Astrocyte (in vitro differentiated cells and primary cell): ENCODE measurements around the gene VEGFA. TPM values are rescaled to one million over a fixed set of nuclear protein-coding genes. Genes with fewer than 3 reads are reported as not detected.
"Not testable (repeated sequence)": the region's sequence is repeated elsewhere in the genome, so short reads cannot be mapped to it uniquely, and the experiment has no call there.

Experiments
- DNase-seq: peaks from one replicate; pipeline ENCODE4 v3.0.0-alpha.2; 2010; ENCODE audit warnings: low read depth
- FAIRE-seq: peaks from 2 replicates; lab custom pipeline; 2011; peaks lifted over from hg19 to GRCh38; lab: Jason Lieb, UNC
- H2AFZ ChIP-seq: 2 replicates; pipeline ENCODE4 v1.6.0; 2012; ENCODE audit warnings: low read depth, low read length, inconsistent platforms
- H3K27ac ChIP-seq: 2 replicates; pipeline ENCODE4 v1.5.1; 2011; ENCODE audit warnings: low read depth, low read length, inconsistent platforms
- H3K27me3 ChIP-seq: 2 replicates; pipeline ENCODE4 v1.6.0; 2011; ENCODE audit warnings: low read length, inconsistent platforms; ENCODE audit not compliant: insufficient read depth
- H3K36me3 ChIP-seq: 2 replicates; pipeline ENCODE4 v1.5.1; 2011; ENCODE audit warnings: low read length, inconsistent platforms; ENCODE audit not compliant: insufficient read depth
- H3K4me1 ChIP-seq: 2 replicates; pipeline ENCODE4 v1.5.1; 2011; ENCODE audit warnings: low read length, inconsistent platforms; ENCODE audit not compliant: insufficient read depth
- H3K4me2 ChIP-seq: 2 replicates; pipeline ENCODE4 v1.6.0; 2012; ENCODE audit warnings: low read length, inconsistent platforms
- H3K4me3 ChIP-seq: 2 replicates; pipeline ENCODE4 v1.5.1; 2011; ENCODE audit warnings: low read depth, mild to moderate bottlenecking, low read length, inconsistent platforms; ENCODE audit not compliant: insufficient read depth
- H3K79me2 ChIP-seq: 2 replicates; pipeline ENCODE4 v1.6.0; 2012; ENCODE audit warnings: mild to moderate bottlenecking, low read length, inconsistent platforms; ENCODE audit not compliant: insufficient read depth
- H3K9ac ChIP-seq: 2 replicates; pipeline ENCODE4 v1.6.0; 2012; ENCODE audit warnings: mild to moderate bottlenecking, low read length, inconsistent platforms
- H3K9me3 ChIP-seq: 2 replicates; pipeline ENCODE4 v1.5.1; 2012; ENCODE audit warnings: low read depth, mild to moderate bottlenecking, low read length, inconsistent platforms; ENCODE audit not compliant: insufficient read depth
- H4K20me1 ChIP-seq: 2 replicates; pipeline ENCODE4 v1.6.0; 2012; ENCODE audit warnings: low read length, inconsistent platforms; ENCODE audit not compliant: insufficient read depth
- H3K27ac Mint-ChIP-seq: one replicate; pipeline ENCODE4 v1.8.0; 2021; ENCODE audit warnings: mild to moderate bottlenecking, mixed read lengths; ENCODE audit not compliant: unreplicated experiment
- H3K27me3 Mint-ChIP-seq: one replicate; pipeline ENCODE4 v1.8.0; 2021; ENCODE audit warnings: low read depth, mixed read lengths; ENCODE audit not compliant: unreplicated experiment
- H3K36me3 Mint-ChIP-seq: one replicate; pipeline ENCODE4 v1.8.0; 2021; ENCODE audit warnings: low read depth, mixed read lengths; ENCODE audit not compliant: unreplicated experiment
- H3K4me1 Mint-ChIP-seq: one replicate; pipeline ENCODE4 v1.8.0; 2021; ENCODE audit warnings: low read depth, mixed read lengths; ENCODE audit not compliant: unreplicated experiment
- H3K4me3 Mint-ChIP-seq: one replicate; pipeline ENCODE4 v1.8.0; 2021; ENCODE audit warnings: mild to moderate bottlenecking, moderate library complexity, mixed read lengths; ENCODE audit not compliant: unreplicated experiment
- H3K9me3 Mint-ChIP-seq: one replicate; pipeline ENCODE4 v1.8.0; 2021; ENCODE audit warnings: mild to moderate bottlenecking, mixed read lengths; ENCODE audit not compliant: unreplicated experiment
- EZH2 ChIP-seq: IDR thresholded peaks from 2 replicates; pipeline ENCODE4 v1.6.1; 2012; ENCODE audit warnings: mild to moderate bottlenecking, low read length, inconsistent platforms; ENCODE audit not compliant: insufficient read depth
- total RNA-seq: library from RNA; stranded (reverse); gene quantifications from 2 replicates; pipeline ENCODE4 v1.2.1, GENCODE V29; 2021
- TF ChIP-seq, protein P1 (sequence below): IDR thresholded peaks from 2 replicates; pipeline ENCODE4 v1.5.1; 2011; ENCODE audit warnings: low read depth, mild to moderate bottlenecking, inconsistent platforms, low read length, moderate library complexity; ENCODE audit not compliant: insufficient read depth

Gene VEGFA
- total RNA-seq, 1 donor from 2014 or later = 144 TPM

DNA sequence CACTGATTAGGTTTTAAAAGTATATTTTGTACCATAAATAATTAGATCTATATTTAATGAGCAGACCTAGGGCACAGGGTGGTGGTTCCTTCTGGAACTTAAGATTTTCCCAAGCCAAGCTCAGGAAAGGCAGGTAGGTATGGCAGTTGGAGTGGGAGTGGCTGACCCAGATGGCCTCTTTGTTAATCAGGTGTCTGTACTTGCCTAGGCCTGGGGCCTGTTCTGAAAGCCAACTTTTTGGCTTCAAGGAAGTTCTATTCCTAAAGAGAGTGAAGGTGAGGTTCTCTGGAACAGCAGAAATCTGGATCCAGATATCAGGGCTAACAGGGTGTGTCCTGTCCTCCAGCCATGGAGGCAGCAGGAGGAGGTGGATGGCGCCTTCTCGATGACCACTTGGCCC lies 44.9 kb downstream of the VEGFA start:
- Mint-ChIP-seq H3K36me3 (no peaks in the 10 kb centered on the region), H3K4me3 (no peak overlapping the region), H3K27ac (no peak overlapping the region), H3K27me3 (peaks cover 42% of the 10 kb centered on the region), H3K4me1 (no peaks in the 10 kb centered on the region), H3K9me3 (peaks cover 3% of the 10 kb centered on the region)
- DNase-seq = no peak
- TF ChIP-seq EZH2 = no peak
- TF ChIP-seq, protein P1, sequence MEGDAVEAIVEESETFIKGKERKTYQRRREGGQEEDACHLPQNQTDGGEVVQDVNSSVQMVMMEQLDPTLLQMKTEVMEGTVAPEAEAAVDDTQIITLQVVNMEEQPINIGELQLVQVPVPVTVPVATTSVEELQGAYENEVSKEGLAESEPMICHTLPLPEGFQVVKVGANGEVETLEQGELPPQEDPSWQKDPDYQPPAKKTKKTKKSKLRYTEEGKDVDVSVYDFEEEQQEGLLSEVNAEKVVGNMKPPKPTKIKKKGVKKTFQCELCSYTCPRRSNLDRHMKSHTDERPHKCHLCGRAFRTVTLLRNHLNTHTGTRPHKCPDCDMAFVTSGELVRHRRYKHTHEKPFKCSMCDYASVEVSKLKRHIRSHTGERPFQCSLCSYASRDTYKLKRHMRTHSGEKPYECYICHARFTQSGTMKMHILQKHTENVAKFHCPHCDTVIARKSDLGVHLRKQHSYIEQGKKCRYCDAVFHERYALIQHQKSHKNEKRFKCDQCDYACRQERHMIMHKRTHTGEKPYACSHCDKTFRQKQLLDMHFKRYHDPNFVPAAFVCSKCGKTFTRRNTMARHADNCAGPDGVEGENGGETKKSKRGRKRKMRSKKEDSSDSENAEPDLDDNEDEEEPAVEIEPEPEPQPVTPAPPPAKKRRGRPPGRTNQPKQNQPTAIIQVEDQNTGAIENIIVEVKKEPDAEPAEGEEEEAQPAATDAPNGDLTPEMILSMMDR = no peak
- no peaks in the 10 kb centered on the region for H3K79me2 ChIP-seq
- H3K36me3 ChIP-seq = no peaks in the 10 kb centered on the region
- H3K4me1 ChIP-seq = no peaks in the 10 kb centered on the region
- no peak overlapping the region for H3K4me3 ChIP-seq
- no peak overlapping the region for H3K4me2 ChIP-seq
- H4K20me1 ChIP-seq = no peaks in the 10 kb centered on the region
- peaks cover 8% of the 10 kb centered on the region for H3K27me3 ChIP-seq
- no peak overlapping the region for H3K27ac ChIP-seq
- FAIRE-seq = no peak
- H3K9ac ChIP-seq = no peak overlapping the region
- H2AFZ ChIP-seq = no peak overlapping the region
- H3K9me3 ChIP-seq = no peaks in the 10 kb centered on the region

DNA sequence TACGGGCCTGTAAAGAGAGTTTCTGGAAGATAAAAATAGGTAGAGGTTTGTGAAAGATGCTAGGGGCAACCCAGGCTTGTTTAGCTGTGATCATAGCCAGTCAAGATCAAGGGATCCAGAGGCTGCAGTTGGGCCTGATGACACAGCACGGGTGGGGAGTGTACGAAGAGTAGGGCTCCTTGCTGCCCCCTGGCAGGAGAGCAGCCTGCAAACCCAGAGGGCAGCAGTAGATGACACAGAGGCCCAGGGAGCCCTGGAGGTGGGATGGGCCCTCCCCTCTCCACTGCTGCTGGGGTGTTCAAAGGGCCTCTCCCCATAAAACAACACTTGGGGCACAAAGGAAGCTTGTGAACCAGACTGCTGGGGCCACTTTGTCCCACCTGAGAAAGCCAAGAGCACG lies 47.2 kb downstream of the VEGFA start:
- H3K79me2 ChIP-seq = no peaks in the 10 kb centered on the region
- no peak overlapping the region for H3K27ac ChIP-seq
- H3K4me1 ChIP-seq = no peaks in the 10 kb centered on the region
- H3K36me3 Mint-ChIP-seq = no peaks in the 10 kb centered on the region
- no peaks in the 10 kb centered on the region for H3K36me3 ChIP-seq
- peaks cover 12% of the 10 kb centered on the region for H3K27me3 ChIP-seq
- H3K9me3 Mint-ChIP-seq = peaks cover 3% of the 10 kb centered on the region
- H4K20me1 ChIP-seq = no peaks in the 10 kb centered on the region
- H3K9me3 ChIP-seq = no peaks in the 10 kb centered on the region
- H3K4me1 Mint-ChIP-seq = no peaks in the 10 kb centered on the region
- no peak overlapping the region for H3K9ac ChIP-seq
- FAIRE-seq (no peak), DNase-seq (no peak)
- peaks cover 50% of the 10 kb centered on the region for H3K27me3 Mint-ChIP-seq
- no peak overlapping the region for H3K4me3 ChIP-seq
- H3K4me2 ChIP-seq = no peak overlapping the region
- H3K27ac Mint-ChIP-seq = no peak overlapping the region
- TF ChIP-seq EZH2 = no peak
- TF ChIP-seq, protein P1 = no peak
- H3K4me3 Mint-ChIP-seq = no peak overlapping the region
- H2AFZ ChIP-seq = no peak overlapping the region

DNA sequence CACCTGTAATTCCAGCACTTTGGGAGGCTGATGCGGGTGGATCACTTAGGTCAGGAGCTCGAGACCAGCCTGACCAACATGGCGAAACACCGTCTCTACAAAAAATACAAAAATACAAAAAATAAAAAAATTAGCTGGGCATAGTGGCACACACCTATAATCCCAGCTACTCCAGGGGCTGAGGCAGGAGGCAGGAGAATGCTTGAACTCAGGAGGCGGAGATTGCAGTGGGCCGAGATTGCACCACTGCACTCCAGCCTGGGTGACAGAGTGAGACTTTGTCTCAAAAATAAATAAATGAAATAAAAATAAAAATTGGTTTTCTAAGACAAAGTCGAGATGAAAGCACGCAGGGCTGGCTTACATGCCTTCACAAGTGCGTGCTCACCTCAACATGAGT lies 49.0 kb downstream of the VEGFA start:
- H3K4me1 Mint-ChIP-seq, H2AFZ ChIP-seq, DNase-seq, H3K4me3 ChIP-seq, H3K9me3 Mint-ChIP-seq, H4K20me1 ChIP-seq, H3K36me3 Mint-ChIP-seq, FAIRE-seq, H3K4me2 ChIP-seq, H3K79me2 ChIP-seq, H3K4me1 ChIP-seq, H3K27ac ChIP-seq, H3K9me3 ChIP-seq, H3K4me3 Mint-ChIP-seq, H3K9ac ChIP-seq, H3K36me3 ChIP-seq, H3K27ac Mint-ChIP-seq: not testable (repeated sequence)
- peaks cover 22% of the 10 kb centered on the region for H3K27me3 ChIP-seq
- peaks cover 58% of the 10 kb centered on the region for H3K27me3 Mint-ChIP-seq
